DOHH2 (cell line): Measurements from ENCODE around the gene LAMB2.

Experiments used
- H3F3A ChIP-seq: fragments of 200-600 bp; sonication (generic), shearing (Covaris generic); 2 replicates; pipeline ENCODE4 v1.6.0; 2016; ENCODE audit warnings: antibody characterized with exemption, mild to moderate bottlenecking; ENCODE audit not compliant: control insufficient read depth, insufficient read depth
- H3K27ac ChIP-seq: fragments of 200-600 bp; sonication (generic); 2 replicates; pipeline ENCODE4 v1.5.1; 2014; ENCODE audit warnings: low read depth, mild to moderate bottlenecking, low read length, moderate library complexity
- H3K27me3 ChIP-seq: fragments of 200-600 bp; sonication (generic); 2 replicates; pipeline ENCODE4 v1.6.1; 2014; ENCODE audit warnings: mild to moderate bottlenecking, low read length, mixed read lengths; ENCODE audit not compliant: control insufficient read depth
- H3K36me3 ChIP-seq: fragments of 200-600 bp; sonication (generic); 2 replicates; pipeline ENCODE4 v1.6.1; 2014; ENCODE audit warnings: mild to moderate bottlenecking, low read length, moderate library complexity, mixed read lengths; ENCODE audit not compliant: control insufficient read depth
- H3K4me1 ChIP-seq: fragments of 200-600 bp; sonication (generic); 2 replicates; pipeline ENCODE4 v1.6.1; 2014; ENCODE audit warnings: mild to moderate bottlenecking, low read length, mixed read lengths; ENCODE audit not compliant: control insufficient read depth
- H3K4me2 ChIP-seq: fragments of 200-600 bp; sonication (generic); 2 replicates; pipeline ENCODE4 v1.6.0; 2014; ENCODE audit warnings: mild to moderate bottlenecking, low read length, moderate library complexity
- H3K4me3 ChIP-seq: fragments of 200-600 bp; sonication (generic); 2 replicates; pipeline ENCODE4 v1.5.1; 2014; ENCODE audit warnings: mild to moderate bottlenecking, low read length, mixed read lengths
- H3K79me2 ChIP-seq: fragments of 200-600 bp; sonication (generic); 2 replicates; pipeline ENCODE4 v1.6.1; 2014; ENCODE audit warnings: mild to moderate bottlenecking, low read length, mixed read lengths; ENCODE audit not compliant: control insufficient read depth
- H3K9me2 ChIP-seq: fragments of 200-600 bp; sonication (generic); replicated peaks from 2 replicates; pipeline ENCODE4 v1.6.1; 2014; ENCODE audit warnings: mild to moderate bottlenecking, low read length, mixed read lengths; ENCODE audit not compliant: control insufficient read depth
- H3K9me3 ChIP-seq: fragments of 200-600 bp; sonication (generic); 2 replicates; pipeline ENCODE4 v1.6.1; 2014; ENCODE audit warnings: antibody characterized with exemption, low read length, mixed read lengths; ENCODE audit not compliant: control insufficient read depth, insufficient read depth
- H4K20me1 ChIP-seq: fragments of 200-600 bp; sonication (generic); 2 replicates; pipeline ENCODE4 v1.6.0; 2014; ENCODE audit warnings: low read depth, mild to moderate bottlenecking, antibody characterized with exemption, low read length, moderate library complexity; ENCODE audit not compliant: control insufficient read depth, insufficient read depth
- EZH2phosphoT487 ChIP-seq: fragments of 200-600 bp; sonication (generic); IDR thresholded peaks from 2 replicates; pipeline ENCODE4 v1.6.1; 2017; ENCODE audit warnings: borderline replicate concordance, mild to moderate bottlenecking, antibody characterized with exemption, low read length, moderate library complexity, mixed read lengths
- TF ChIP-seq, protein P1 (sequence below): fragments of 200-600 bp; sonication (generic); IDR thresholded peaks from one replicate; pipeline ENCODE4 v1.5.1; 2014; ENCODE audit warnings: antibody characterized with exemption, mild to moderate bottlenecking, low read depth, low read length; ENCODE audit not compliant: poor library complexity, severe bottlenecking

LAMB2 gene

DNA sequence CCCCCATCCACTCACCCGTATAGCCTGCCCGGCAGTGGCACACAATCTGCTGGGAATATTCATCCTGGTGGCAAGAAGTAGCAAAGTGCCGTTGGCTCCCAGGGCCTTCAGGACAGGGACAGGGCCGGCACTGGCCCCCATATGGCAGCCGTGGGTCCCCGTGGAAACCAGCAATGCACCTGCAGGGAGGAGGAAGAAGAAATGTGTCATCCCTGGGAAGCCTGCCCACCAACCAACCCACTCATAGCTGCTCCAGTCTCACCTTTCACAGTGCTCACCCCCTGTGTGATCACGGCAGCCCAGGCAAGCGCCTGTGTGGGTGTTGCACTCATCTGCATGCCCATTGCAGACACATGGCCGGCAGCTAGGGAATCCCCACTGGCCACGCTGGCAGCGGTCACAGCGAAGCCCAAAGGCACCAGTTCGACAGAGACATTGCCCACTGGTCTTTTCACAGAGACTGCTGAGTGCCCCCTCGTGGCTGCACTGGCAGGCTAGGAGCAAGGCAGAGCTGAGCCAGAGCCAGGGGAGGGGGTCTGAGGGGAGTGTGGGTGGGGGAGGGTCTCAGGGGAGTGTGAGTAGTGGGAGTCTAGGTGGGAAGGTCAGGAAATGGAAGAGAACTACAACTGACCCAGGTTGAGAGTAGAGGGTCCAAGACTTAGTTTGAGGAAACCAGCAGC lies 7.7 kb downstream of the LAMB2 start:
- peaks cover 4% of the 10 kb centered on the region for H3K36me3 ChIP-seq
- peaks cover 13% of the 10 kb centered on the region for H3K4me1 ChIP-seq
- no peaks in the 10 kb centered on the region for H4K20me1 ChIP-seq
- no peak overlapping the region for H3K4me3 ChIP-seq
- H3K27ac ChIP-seq = no peak overlapping the region
- TF ChIP-seq, protein P1, sequence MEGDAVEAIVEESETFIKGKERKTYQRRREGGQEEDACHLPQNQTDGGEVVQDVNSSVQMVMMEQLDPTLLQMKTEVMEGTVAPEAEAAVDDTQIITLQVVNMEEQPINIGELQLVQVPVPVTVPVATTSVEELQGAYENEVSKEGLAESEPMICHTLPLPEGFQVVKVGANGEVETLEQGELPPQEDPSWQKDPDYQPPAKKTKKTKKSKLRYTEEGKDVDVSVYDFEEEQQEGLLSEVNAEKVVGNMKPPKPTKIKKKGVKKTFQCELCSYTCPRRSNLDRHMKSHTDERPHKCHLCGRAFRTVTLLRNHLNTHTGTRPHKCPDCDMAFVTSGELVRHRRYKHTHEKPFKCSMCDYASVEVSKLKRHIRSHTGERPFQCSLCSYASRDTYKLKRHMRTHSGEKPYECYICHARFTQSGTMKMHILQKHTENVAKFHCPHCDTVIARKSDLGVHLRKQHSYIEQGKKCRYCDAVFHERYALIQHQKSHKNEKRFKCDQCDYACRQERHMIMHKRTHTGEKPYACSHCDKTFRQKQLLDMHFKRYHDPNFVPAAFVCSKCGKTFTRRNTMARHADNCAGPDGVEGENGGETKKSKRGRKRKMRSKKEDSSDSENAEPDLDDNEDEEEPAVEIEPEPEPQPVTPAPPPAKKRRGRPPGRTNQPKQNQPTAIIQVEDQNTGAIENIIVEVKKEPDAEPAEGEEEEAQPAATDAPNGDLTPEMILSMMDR = peak; percentile 43
- no peak for TF ChIP-seq EZH2phosphoT487
- H3K4me2 ChIP-seq = no peak overlapping the region
- no peaks in the 10 kb centered on the region for H3K9me2 ChIP-seq
- no peaks in the 10 kb centered on the region for H3K27me3 ChIP-seq
- peaks cover 4% of the 10 kb centered on the region for H3K79me2 ChIP-seq
- peaks cover 7% of the 10 kb centered on the region for H3F3A ChIP-seq
- no peaks in the 10 kb centered on the region for H3K9me3 ChIP-seq

DNA sequence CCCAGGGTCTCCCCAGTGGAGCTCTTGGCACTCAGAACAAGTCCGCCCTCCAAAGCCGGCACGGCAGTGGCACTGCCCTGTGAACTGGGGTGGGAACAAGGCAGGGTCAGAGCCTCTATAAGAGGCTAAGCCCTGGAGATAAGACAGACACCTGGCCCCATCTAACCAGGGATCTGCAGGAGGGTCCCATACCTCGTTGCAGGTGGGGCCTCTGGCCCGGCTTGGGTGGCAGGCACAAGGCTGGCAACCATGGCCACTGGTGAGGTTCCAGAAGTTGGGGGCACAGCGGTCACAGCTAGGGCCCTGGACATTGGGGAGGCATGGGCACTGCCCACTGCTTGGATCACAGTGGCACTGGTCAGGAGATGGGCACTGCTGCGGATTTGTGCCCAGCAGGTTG lies 8.6 kb downstream of the LAMB2 start:
- TF ChIP-seq, protein P1 = no peak
- no peak for TF ChIP-seq EZH2phosphoT487
- Histone ChIP-seq H3F3A (peaks cover 9% of the 10 kb centered on the region), H3K9me3 (no peaks in the 10 kb centered on the region), H3K9me2 (no peaks in the 10 kb centered on the region), H3K4me3 (no peak overlapping the region), H4K20me1 (no peaks in the 10 kb centered on the region), H3K79me2 (peaks cover 13% of the 10 kb centered on the region), H3K27ac (no peak overlapping the region), H3K4me1 (peaks cover 21% of the 10 kb centered on the region), H3K27me3 (no peaks in the 10 kb centered on the region), H3K36me3 (peaks cover 8% of the 10 kb centered on the region), H3K4me2 (no peak overlapping the region)

DNA sequence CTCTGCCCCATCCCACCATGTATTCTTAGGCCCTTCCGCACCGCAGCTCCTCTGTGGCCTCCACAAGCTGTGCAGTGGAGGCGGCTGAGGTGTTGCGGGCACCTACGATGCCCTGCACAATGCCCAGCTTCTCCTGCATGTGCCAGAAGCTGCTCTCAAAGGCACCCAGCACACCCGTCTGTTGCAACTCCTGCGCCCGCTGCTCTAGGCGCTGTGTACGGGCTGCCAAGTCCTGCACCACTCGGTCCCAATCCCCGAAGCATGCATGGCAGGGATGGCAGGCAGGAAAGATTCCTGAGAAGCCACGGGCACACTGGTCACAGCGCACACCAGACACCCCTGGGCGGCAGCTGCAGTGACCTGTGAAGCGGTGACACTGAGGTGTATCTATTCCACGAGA lies 9.2 kb downstream of the LAMB2 start:
- H3K36me3 ChIP-seq = peaks cover 13% of the 10 kb centered on the region

More for the DNA sequence above, 9.2 kb downstream of the LAMB2 start:
- no peaks in the 10 kb centered on the region for H3K27me3 ChIP-seq
- H3K27ac ChIP-seq = no peak overlapping the region
- H3K9me3 ChIP-seq = no peaks in the 10 kb centered on the region
- peaks cover 9% of the 10 kb centered on the region for H3F3A ChIP-seq
- no peak overlapping the region for H3K4me2 ChIP-seq
- no peak for TF ChIP-seq EZH2phosphoT487
- TF ChIP-seq, protein P1 = no peak
- peaks cover 19% of the 10 kb centered on the region for H3K4me1 ChIP-seq
- no peaks in the 10 kb centered on the region for H3K9me2 ChIP-seq
- peaks cover 19% of the 10 kb centered on the region for H3K79me2 ChIP-seq
- H4K20me1 ChIP-seq = no peaks in the 10 kb centered on the region
- H3K4me3 ChIP-seq = no peak overlapping the region
